Astrocyte (in vitro differentiated cells and primary cell): ENCODE measurements around the gene CDC42EP3. TPM values are rescaled to one million over a fixed set of nuclear protein-coding genes. Genes with fewer than 3 reads are reported as not detected.
A peak's percentile ranks its signal among the peaks of the same experiment; 100 is the strongest.

Experiments used
- DNase-seq: peaks from one replicate; pipeline ENCODE4 v3.0.0-alpha.2; 2010; ENCODE audit warnings: low read depth
- FAIRE-seq: peaks from 2 replicates; lab custom pipeline; 2011; peaks lifted over from hg19 to GRCh38; lab: Jason Lieb, UNC
- H2AFZ ChIP-seq: 2 replicates; pipeline ENCODE4 v1.6.0; 2012; ENCODE audit warnings: low read depth, low read length, inconsistent platforms
- H3K27ac ChIP-seq: 2 replicates; pipeline ENCODE4 v1.5.1; 2011; ENCODE audit warnings: low read depth, low read length, inconsistent platforms
- H3K27me3 ChIP-seq: 2 replicates; pipeline ENCODE4 v1.6.0; 2011; ENCODE audit warnings: low read length, inconsistent platforms; ENCODE audit not compliant: insufficient read depth
- H3K36me3 ChIP-seq: 2 replicates; pipeline ENCODE4 v1.5.1; 2011; ENCODE audit warnings: low read length, inconsistent platforms; ENCODE audit not compliant: insufficient read depth
- H3K4me1 ChIP-seq: 2 replicates; pipeline ENCODE4 v1.5.1; 2011; ENCODE audit warnings: low read length, inconsistent platforms; ENCODE audit not compliant: insufficient read depth
- H3K4me2 ChIP-seq: 2 replicates; pipeline ENCODE4 v1.6.0; 2012; ENCODE audit warnings: low read length, inconsistent platforms
- H3K4me3 ChIP-seq: 2 replicates; pipeline ENCODE4 v1.5.1; 2011; ENCODE audit warnings: low read depth, mild to moderate bottlenecking, low read length, inconsistent platforms; ENCODE audit not compliant: insufficient read depth
- H3K79me2 ChIP-seq: 2 replicates; pipeline ENCODE4 v1.6.0; 2012; ENCODE audit warnings: mild to moderate bottlenecking, low read length, inconsistent platforms; ENCODE audit not compliant: insufficient read depth
- H3K9ac ChIP-seq: 2 replicates; pipeline ENCODE4 v1.6.0; 2012; ENCODE audit warnings: mild to moderate bottlenecking, low read length, inconsistent platforms
- H3K9me3 ChIP-seq: 2 replicates; pipeline ENCODE4 v1.5.1; 2012; ENCODE audit warnings: low read depth, mild to moderate bottlenecking, low read length, inconsistent platforms; ENCODE audit not compliant: insufficient read depth
- H4K20me1 ChIP-seq: 2 replicates; pipeline ENCODE4 v1.6.0; 2012; ENCODE audit warnings: low read length, inconsistent platforms; ENCODE audit not compliant: insufficient read depth
- H3K27ac Mint-ChIP-seq: one replicate; pipeline ENCODE4 v1.8.0; 2021; ENCODE audit warnings: mild to moderate bottlenecking, mixed read lengths; ENCODE audit not compliant: unreplicated experiment
- H3K27me3 Mint-ChIP-seq: one replicate; pipeline ENCODE4 v1.8.0; 2021; ENCODE audit warnings: low read depth, mixed read lengths; ENCODE audit not compliant: unreplicated experiment
- H3K36me3 Mint-ChIP-seq: one replicate; pipeline ENCODE4 v1.8.0; 2021; ENCODE audit warnings: low read depth, mixed read lengths; ENCODE audit not compliant: unreplicated experiment
- H3K4me1 Mint-ChIP-seq: one replicate; pipeline ENCODE4 v1.8.0; 2021; ENCODE audit warnings: low read depth, mixed read lengths; ENCODE audit not compliant: unreplicated experiment
- H3K4me3 Mint-ChIP-seq: one replicate; pipeline ENCODE4 v1.8.0; 2021; ENCODE audit warnings: mild to moderate bottlenecking, moderate library complexity, mixed read lengths; ENCODE audit not compliant: unreplicated experiment
- H3K9me3 Mint-ChIP-seq: one replicate; pipeline ENCODE4 v1.8.0; 2021; ENCODE audit warnings: mild to moderate bottlenecking, mixed read lengths; ENCODE audit not compliant: unreplicated experiment
- CTCF ChIP-seq: IDR thresholded peaks from 2 replicates; pipeline ENCODE4 v1.5.1; 2011; ENCODE audit warnings: low read depth, mild to moderate bottlenecking, inconsistent platforms, low read length, moderate library complexity; ENCODE audit not compliant: insufficient read depth
- EZH2 ChIP-seq: IDR thresholded peaks from 2 replicates; pipeline ENCODE4 v1.6.1; 2012; ENCODE audit warnings: mild to moderate bottlenecking, low read length, inconsistent platforms; ENCODE audit not compliant: insufficient read depth
- total RNA-seq: library from RNA; stranded (reverse); gene quantifications from 2 replicates; pipeline ENCODE4 v1.2.1, GENCODE V29; 2021

The CDC42EP3 gene
- total RNA-seq, 1 donor from 2014 or later, result 94.3 TPM

GRCh38 chr2:37630776-37631175, 40.7 kb downstream of the CDC42EP3 start:
- Histone ChIP-seq H3K9me3 (no peaks in the 10 kb centered on the region), H3K4me3 (no peak overlapping the region), H2AFZ (no peak overlapping the region), H3K79me2 (no peaks in the 10 kb centered on the region), H3K36me3 (no peaks in the 10 kb centered on the region), H3K27me3 (no peaks in the 10 kb centered on the region), H3K4me2 (no peak overlapping the region), H3K4me1 (peaks cover 38% of the 10 kb centered on the region), H3K9ac (no peak overlapping the region), H3K27ac (no peak overlapping the region), H4K20me1 (no peaks in the 10 kb centered on the region)
- Mint-ChIP-seq H3K9me3 (no peaks in the 10 kb centered on the region), H3K36me3 (peaks cover 3% of the 10 kb centered on the region), H3K4me3 (no peak overlapping the region), H3K27me3 (no peaks in the 10 kb centered on the region), H3K4me1 (peaks cover 31% of the 10 kb centered on the region), H3K27ac (no peak overlapping the region)
- TF ChIP-seq CTCF, result no peak
- no peak for TF ChIP-seq EZH2
- FAIRE-seq (no peak), DNase-seq (no peak)

DNA sequence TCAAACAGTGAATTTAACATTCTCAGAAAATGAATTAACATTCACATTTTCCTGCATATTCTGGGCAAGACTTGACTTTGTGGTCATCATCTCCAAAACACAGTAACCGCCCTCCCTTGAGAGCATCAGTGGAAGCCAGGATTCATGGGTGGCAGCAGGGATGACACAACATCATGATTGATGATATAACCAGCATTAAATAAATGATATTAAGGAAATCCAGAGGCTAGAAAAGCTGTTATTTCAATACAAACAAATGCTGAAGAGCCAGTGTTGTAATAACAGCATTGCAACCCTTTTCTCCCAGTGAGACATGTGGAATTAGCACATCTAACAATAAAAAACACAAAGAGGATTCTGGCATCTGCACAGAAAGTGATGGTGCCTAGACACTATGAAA, 41.1 kb downstream of the CDC42EP3 start:
- Histone ChIP-seq H2AFZ (no peak overlapping the region), H3K9me3 (no peaks in the 10 kb centered on the region), H3K4me3 (no peak overlapping the region), H3K27ac (peak overlapping the region; percentile 61), H3K4me2 (no peak overlapping the region), H3K79me2 (no peaks in the 10 kb centered on the region), H3K36me3 (no peaks in the 10 kb centered on the region), H3K9ac (no peak overlapping the region), H4K20me1 (no peaks in the 10 kb centered on the region), H3K27me3 (no peaks in the 10 kb centered on the region), H3K4me1 (peaks cover 43% of the 10 kb centered on the region)
- Mint-ChIP-seq H3K4me1 (peaks cover 36% of the 10 kb centered on the region), H3K27ac (no peak overlapping the region), H3K9me3 (no peaks in the 10 kb centered on the region), H3K36me3 (peaks cover 3% of the 10 kb centered on the region), H3K4me3 (no peak overlapping the region), H3K27me3 (no peaks in the 10 kb centered on the region)
- FAIRE-seq, result peak; percentile 63
- peak; percentile 70 for DNase-seq
- TF ChIP-seq CTCF, result no peak
- no peak for TF ChIP-seq EZH2

DNA sequence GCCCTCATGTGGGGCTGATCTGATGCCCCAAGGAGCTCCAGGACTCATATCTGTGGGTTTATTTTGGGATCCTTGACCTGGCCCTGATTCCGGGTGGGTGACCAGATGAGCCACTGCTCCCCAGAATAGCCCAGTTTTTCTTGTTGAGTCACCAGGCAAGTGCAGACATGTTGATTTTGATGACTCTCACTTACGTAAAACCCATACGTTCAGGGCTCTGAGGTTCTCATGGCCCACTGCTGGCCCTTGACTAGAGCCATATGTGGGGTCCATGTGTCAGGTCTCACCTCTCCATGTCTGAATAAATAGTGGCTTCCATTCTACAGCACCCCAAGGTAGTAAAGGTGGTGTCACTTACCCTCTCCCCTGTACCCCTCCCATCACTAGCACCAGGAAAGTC, 41.9 kb downstream of the CDC42EP3 start:
- Histone ChIP-seq H3K4me3 (no peak overlapping the region), H4K20me1 (no peaks in the 10 kb centered on the region), H2AFZ (no peak overlapping the region), H3K9me3 (no peaks in the 10 kb centered on the region), H3K4me1 (peaks cover 46% of the 10 kb centered on the region), H3K27me3 (no peaks in the 10 kb centered on the region), H3K79me2 (no peaks in the 10 kb centered on the region), H3K9ac (peak overlapping the region; percentile 16), H3K36me3 (no peaks in the 10 kb centered on the region), H3K4me2 (no peak overlapping the region), H3K27ac (peak overlapping the region; percentile 61)
- Mint-ChIP-seq H3K9me3 (no peaks in the 10 kb centered on the region), H3K36me3 (peaks cover 5% of the 10 kb centered on the region), H3K4me1 (peaks cover 43% of the 10 kb centered on the region), H3K4me3 (no peak overlapping the region), H3K27me3 (no peaks in the 10 kb centered on the region), H3K27ac (no peak overlapping the region)
- FAIRE-seq (no peak), DNase-seq (peak; percentile 70)
- no peak for TF ChIP-seq EZH2
- TF ChIP-seq CTCF, result no peak
